ENCODE data around the gene CRYGB.

GRCh38 chr2:208192611-208193236, 46.8 kb upstream of the CRYGB start:
- no peak for TF ChIP-seq LEF1 (IDR thresholded peaks at IDR 0.05; ENCODE audit: borderline replicate concordance)
- no peak for TF ChIP-seq FOXA1 (IDR thresholded peaks at IDR 0.05)
- no peak for TF ChIP-seq SP1 (IDR thresholded peaks at IDR 0.05)
- TF ChIP-seq SUZ12 (IDR thresholded peaks at IDR 0.05), result no peak
- TF ChIP-seq NFRKB (IDR thresholded peaks at IDR 0.05), result no peak
- TF ChIP-seq ARNT (IDR thresholded peaks at IDR 0.05), result no peak
- no peak for TF ChIP-seq L3MBTL2 (conservative IDR thresholded peaks at IDR 0.05)
- TF ChIP-seq HDGF (IDR thresholded peaks at IDR 0.05; ENCODE audit: borderline replicate concordance), result no peak
- no peak for TF ChIP-seq FOXK2 (IDR thresholded peaks at IDR 0.05)
- TF ChIP-seq BHLHE40 (IDR thresholded peaks at IDR 0.05; ENCODE audit: borderline replicate concordance), result no peak
- TF ChIP-seq, protein P1, sequence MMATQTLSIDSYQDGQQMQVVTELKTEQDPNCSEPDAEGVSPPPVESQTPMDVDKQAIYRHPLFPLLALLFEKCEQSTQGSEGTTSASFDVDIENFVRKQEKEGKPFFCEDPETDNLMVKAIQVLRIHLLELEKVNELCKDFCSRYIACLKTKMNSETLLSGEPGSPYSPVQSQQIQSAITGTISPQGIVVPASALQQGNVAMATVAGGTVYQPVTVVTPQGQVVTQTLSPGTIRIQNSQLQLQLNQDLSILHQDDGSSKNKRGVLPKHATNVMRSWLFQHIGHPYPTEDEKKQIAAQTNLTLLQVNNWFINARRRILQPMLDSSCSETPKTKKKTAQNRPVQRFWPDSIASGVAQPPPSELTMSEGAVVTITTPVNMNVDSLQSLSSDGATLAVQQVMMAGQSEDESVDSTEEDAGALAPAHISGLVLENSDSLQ (IDR thresholded peaks at IDR 0.05), result no peak
- no peak for TF ChIP-seq FOXM1 (IDR thresholded peaks at IDR 0.05; ENCODE audit: borderline replicate concordance)

Data from HEK293T (cell line).